T47D (cell line): ENCODE results near the gene DDX54.

Source experiments
- DNase-seq, 2 experiments: peaks; one replicate each; pipeline versions ENCODE4 v3.0.0 to v3.0.0-alpha.2; 2011 to 2012; ENCODE audit warnings: low read depth in 1 of 2, low spot score in 1 of 2
- JUND ChIP-seq: IDR thresholded peaks from 2 replicates; pipeline ENCODE4 v1.6.1; 2012; ENCODE audit warnings: low read depth
- in situ Hi-C: cut with HindIII; loops from 2 replicates; pipeline ENCODE4 v1.10.0; 2016; ENCODE audit warnings: low sequenced_read_pairs, low pct_unique_long_range_greater_than_20kb

Gene DDX54

DNA sequence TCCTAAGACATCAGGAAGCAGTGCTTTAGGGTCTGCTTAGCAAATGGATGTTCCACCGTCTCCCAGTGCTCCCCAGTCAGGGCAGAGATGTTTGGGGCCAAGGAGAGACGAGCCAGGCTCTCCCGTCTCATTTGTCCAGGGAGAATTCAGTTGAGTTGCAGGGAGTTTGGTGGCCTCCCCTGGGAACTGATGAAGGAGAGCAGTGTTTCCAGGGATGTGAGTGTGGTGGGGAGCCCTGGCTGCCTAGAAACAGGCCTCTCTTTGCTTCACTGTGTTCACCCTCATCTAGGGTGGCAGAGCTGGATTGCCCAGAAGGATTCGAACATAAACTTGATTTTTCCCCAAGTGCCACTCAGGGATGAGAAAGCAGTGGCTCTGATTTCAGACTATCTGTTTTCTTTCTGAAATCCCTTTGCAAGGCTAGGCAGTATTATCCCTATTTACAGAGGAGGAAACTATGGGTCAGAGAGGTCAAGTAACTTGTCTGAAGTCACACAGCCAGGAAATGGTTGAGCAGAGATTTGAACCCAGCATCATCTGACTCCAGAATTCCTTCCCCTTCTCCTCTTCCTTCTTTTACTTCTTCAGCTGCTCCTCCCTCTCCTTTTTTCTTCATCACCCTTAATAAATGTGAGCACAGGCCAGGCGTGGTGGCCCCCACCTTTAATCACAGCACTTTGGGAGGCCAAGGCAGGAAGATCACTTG is 42.6 kb upstream of the DDX54 start:
- TF ChIP-seq JUND: no peak
- no peak for DNase-seq
- in situ Hi-C loops: no loop called here

DNA sequence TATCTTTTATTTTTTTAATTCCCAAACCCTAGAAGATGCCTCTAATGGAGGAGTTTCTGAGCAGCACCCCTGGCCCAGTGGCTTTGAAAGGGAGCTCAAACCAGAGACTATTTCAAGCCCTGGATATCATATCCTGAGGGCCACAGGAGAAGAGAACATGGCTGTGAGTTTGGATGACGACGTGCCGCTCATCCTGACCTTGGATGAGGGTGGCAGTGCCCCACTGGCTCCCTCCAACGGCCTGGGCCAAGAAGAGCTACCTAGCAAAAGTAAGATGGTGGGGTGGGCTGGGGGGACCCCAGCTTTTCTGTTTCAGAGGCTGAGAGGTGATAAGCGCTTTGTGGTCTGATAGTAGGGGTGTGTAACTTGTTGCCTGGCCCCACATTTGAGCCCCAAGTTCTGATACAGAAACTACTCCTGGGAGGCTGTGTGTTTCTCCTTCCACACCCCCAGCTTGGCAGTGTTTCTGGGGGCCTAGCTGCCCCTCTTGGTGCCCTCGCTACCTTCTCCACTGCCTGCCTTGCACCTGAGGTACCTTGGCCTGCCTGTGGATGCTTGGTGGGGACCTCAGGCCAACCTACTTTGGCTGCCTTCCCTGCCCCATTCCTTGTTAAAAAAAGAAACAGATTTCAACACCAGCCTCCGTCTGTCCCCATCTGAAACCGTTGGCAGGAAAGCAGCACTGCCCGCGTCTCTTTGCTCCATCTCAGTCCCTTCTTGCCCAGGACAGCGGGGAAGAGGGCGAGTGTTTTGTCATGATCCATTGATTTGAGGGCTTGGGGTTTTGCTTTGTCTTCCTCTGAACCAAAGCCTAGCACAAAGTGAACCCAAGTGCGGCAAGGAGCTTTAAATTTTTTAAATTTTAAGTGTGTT is 41.7 kb upstream of the DDX54 start:
- no peak for TF ChIP-seq JUND
- DNase-seq: no peak
- in situ Hi-C loops: no loop called here

GRCh38 chr12:113224955-113225354 is 39.7 kb upstream of the DDX54 start:
- no peak for TF ChIP-seq JUND
- in situ Hi-C loops: no loop called here
- DNase-seq: no peak

DNA sequence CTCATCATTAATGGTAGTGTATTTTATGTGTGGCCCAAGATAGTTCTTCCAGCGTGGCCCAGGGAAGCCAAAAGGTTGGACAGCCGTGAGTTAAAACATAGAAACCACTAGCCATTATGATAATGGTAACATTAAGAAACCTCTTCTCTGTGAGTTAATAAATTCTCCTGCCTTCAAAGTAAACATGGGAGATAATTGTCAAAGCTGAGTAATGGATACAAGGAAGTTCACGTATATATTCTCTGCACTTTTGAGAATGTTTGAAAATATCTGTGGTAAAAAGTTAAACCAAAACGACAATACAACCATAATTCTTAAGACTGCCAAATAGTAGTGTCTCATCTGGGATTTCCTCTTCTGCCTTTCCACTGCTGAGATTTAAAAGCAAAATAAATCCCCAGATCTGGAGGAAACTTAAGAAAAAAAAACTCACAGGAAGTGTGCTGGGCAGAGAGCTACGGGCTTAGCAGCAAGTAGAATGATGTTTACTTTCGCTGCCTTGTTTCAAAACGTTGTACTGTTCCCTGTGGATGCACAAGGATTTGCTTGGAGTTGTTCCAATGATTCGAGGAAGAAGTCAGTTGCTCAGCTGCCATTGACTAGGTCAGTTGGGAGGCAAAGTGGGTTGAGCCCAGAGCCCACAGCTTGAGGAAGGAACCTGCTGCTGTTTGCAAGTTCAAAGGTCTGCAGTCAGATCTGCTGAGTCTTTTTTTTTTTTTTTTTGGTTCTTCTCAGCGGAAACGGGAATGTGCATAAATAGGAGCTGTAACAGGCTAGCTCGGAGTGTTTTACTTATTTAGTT is 37.7 kb upstream of the DDX54 start:
- DNase-seq: peak; percentile 67 to 87
- in situ Hi-C loops: no loop called here
- no peak for TF ChIP-seq JUND

GRCh38 chr12:113221997-113222729 is 36.9 kb upstream of the DDX54 start:
- no peak for DNase-seq
- in situ Hi-C loops: no loop called here

GRCh38 chr12:113221181-113221996 is 36.1 kb upstream of the DDX54 start, which contains the start of gene TPCN1:
Gene TPCN1 (plus strand): TSS chr12:113221464. CDS start chr12:113226853, 5,389 bp downstream.
- DNase-seq: peak; percentile 98 to 100
- in situ Hi-C loops: no loop called here
- no peak for TF ChIP-seq JUND

More at GRCh38 chr12:113221997-113222729, 36.9 kb upstream of the DDX54 start:
- no peak for TF ChIP-seq JUND

DNA sequence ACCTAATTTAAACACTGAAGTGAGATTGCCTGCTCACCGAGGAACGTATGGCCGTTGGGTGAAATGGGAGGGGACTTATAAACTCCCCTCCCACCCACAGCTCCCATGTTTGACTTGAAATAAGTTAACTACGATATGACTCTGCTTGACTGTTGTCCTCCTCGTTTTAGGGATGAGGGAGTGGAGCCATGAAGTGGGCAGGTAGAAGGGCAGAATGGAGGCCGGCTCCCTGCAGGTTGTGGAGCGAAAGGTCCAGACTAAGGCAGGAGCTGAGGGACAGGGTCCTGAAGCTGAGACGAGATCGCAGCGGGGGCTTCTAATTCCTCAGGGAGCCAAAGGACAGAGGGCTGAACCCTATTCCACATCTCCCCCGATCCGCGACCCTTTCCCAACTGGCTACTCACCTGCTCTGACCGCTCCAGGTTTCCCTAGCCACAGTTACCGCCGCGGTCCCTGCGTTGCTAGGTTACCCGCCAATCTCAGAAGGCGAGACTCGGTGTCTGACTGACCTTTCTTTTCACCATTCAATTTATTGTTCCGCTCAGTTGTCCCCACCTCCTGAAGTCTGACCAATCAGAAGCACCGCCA is 35.4 kb upstream of the DDX54 start:
- TF ChIP-seq JUND: no peak
- in situ Hi-C loops: no loop called here
- peak in 1 of 2 experiments; percentile 43 for DNase-seq

DNA sequence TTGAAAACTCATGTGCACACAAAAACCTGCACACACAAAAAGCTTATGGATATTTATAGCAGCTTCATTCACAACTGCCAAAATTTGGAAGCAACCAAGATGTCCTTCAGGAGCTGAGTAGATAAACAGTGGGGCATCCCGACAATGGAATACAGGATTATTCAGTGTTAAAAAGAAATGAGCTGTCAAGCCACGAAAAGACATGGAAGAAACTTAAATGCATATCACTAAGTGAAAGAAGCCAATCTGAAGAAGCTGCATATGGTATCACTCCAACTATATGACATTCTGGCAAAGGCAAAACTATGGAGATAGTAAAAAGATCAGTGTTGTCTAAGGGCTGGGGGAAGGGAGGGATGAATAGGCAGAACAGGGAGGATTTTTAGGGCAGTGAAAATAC is 30.7 kb upstream of the DDX54 start:
- TF ChIP-seq JUND: no peak
- no peak for DNase-seq
- in situ Hi-C loops: no loop called here

- in situ Hi-C loops: no loop called here
- no peak for TF ChIP-seq JUND
- DNase-seq: peak in 1 of 2 experiments; percentile 92
Measured at GRCh38 chr12:113214895-113215400, 29.7 kb upstream of the DDX54 start.

DNA sequence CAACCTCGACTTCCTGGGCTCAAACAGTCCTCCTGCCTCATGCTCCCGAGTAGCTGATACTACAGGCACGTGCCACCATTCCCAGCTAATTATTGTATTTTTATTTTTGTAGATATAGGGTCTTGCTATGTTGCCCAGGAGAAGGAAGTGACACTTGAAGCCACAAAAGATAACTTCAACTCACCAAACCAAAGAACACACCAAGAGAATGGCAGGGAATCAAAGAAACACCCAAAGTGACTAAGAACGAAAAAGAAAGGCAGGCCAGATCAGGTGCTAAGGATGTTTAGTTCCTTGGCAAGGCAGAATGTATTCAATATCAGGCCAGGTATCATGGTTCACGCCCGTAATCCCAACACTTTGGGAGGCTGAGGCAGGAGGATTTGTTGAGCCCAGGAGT is 25.9 kb upstream of the DDX54 start:
- DNase-seq: no peak
- TF ChIP-seq JUND: no peak
- in situ Hi-C loops: no loop called here
